Measurements from ENCODE around the gene RPS23. TPM values are rescaled to one million over a fixed set of nuclear protein-coding genes. Genes with fewer than 3 reads are reported as not detected.
A peak's percentile ranks its signal among the peaks of the same experiment; 100 is the strongest.

Gene RPS23
- polyA plus RNA-seq, 1 experiment, result 2,222 TPM

- TF ChIP-seq CTCF (IDR thresholded peaks at IDR 0.05; ENCODE audit: insufficient read depth, low read depth, low read length), result peak; percentile 51
- CTCF ChIA-PET, result interaction anchor here (0.6 to 1.7 kb wide), 9 partner anchors 9 to 957 kb away, joined by 3 to 8 read pairs (median 4); partner anchors contain the start of gene ZCCHC9
- no peak for DNase-seq (ENCODE audit: low read depth)
- no peaks in the 10 kb centered on the region for H3K27me3 ChIP-seq (ENCODE audit: control insufficient read depth, insufficient read depth, low read length)
- H3K36me3 ChIP-seq (ENCODE audit: control insufficient read depth, insufficient read depth, low read length), result no peaks in the 10 kb centered on the region
- POLR2A ChIA-PET, result no interaction called here
- H3K4me3 ChIP-seq (ENCODE audit: low read depth, low read length), result no peak overlapping the region
Measured at GRCh38 chr5:82259172-82259800, 18.9 kb downstream of the RPS23 start.

- Histone ChIP-seq H3K36me3 (ENCODE audit: control insufficient read depth, insufficient read depth, low read length) (no peaks in the 10 kb centered on the region), H3K4me3 (ENCODE audit: low read depth, low read length) (no peak overlapping the region), H3K27me3 (ENCODE audit: control insufficient read depth, insufficient read depth, low read length) (no peaks in the 10 kb centered on the region)
- no peak for TF ChIP-seq CTCF (IDR thresholded peaks at IDR 0.05; ENCODE audit: insufficient read depth, low read depth, low read length)
- DNase-seq (ENCODE audit: low read depth), result no peak
- ChIA-PET CTCF (interaction anchor here (0.8 kb wide), 1 partner anchor 956 kb away, joined by 3 read pairs; the partner anchor contains the start of gene ZCCHC9), POLR2A (no interaction called here)
Measured at GRCh38 chr5:82257729-82258128, 20.4 kb downstream of the RPS23 start.

GRCh38 chr5:82257247-82257646 lies 20.9 kb downstream of the RPS23 start:
- no peak for TF ChIP-seq CTCF (IDR thresholded peaks at IDR 0.05; ENCODE audit: insufficient read depth, low read depth, low read length)
- Histone ChIP-seq H3K4me3 (ENCODE audit: low read depth, low read length) (no peak overlapping the region), H3K27me3 (ENCODE audit: control insufficient read depth, insufficient read depth, low read length) (no peaks in the 10 kb centered on the region), H3K36me3 (ENCODE audit: control insufficient read depth, insufficient read depth, low read length) (no peaks in the 10 kb centered on the region)
- ChIA-PET POLR2A (no interaction called here), CTCF (no interaction called here)
- DNase-seq (ENCODE audit: low read depth), result no peak

GRCh38 chr5:82255844-82256243 lies 22.3 kb downstream of the RPS23 start:
- POLR2A ChIA-PET, result no interaction called here

GRCh38 chr5:82252744-82253143 lies 25.4 kb downstream of the RPS23 start:
- no peak overlapping the region for H3K4me3 ChIP-seq (ENCODE audit: low read depth, low read length)
- POLR2A ChIA-PET, result no interaction called here
- TF ChIP-seq CTCF (IDR thresholded peaks at IDR 0.05; ENCODE audit: insufficient read depth, low read depth, low read length), result no peak
- DNase-seq (ENCODE audit: low read depth), result no peak
- CTCF ChIA-PET, result no interaction called here
- no peaks in the 10 kb centered on the region for H3K36me3 ChIP-seq (ENCODE audit: control insufficient read depth, insufficient read depth, low read length)
- no peaks in the 10 kb centered on the region for H3K27me3 ChIP-seq (ENCODE audit: control insufficient read depth, insufficient read depth, low read length)

More at GRCh38 chr5:82255844-82256243, 22.3 kb downstream of the RPS23 start:
- Histone ChIP-seq H3K27me3 (ENCODE audit: control insufficient read depth, insufficient read depth, low read length) (no peaks in the 10 kb centered on the region), H3K4me3 (ENCODE audit: low read depth, low read length) (no peak overlapping the region), H3K36me3 (ENCODE audit: control insufficient read depth, insufficient read depth, low read length) (no peaks in the 10 kb centered on the region)
- no peak for TF ChIP-seq CTCF (IDR thresholded peaks at IDR 0.05; ENCODE audit: insufficient read depth, low read depth, low read length)
- no peak for DNase-seq (ENCODE audit: low read depth)
- CTCF ChIA-PET, result interaction anchor here (0.5 to 1.0 kb wide), 2 partner anchors 9 to 37 kb away, joined by 3 read pairs; no protein-coding TSS in a partner anchor

Measured in BJ (cell line).